Measurements from ENCODE around the gene WDR90. TPM values are rescaled to one million over a fixed set of nuclear protein-coding genes. Genes with fewer than 3 reads are reported as not detected.
"Not testable (repeated sequence)": the region's sequence is repeated elsewhere in the genome, so short reads cannot be mapped to it uniquely, and the experiment has no call there.

WDR90 gene
- total RNA-seq, 2 donors from 2014 or later: 36.1 to 101 TPM

GRCh38 chr16:703406-703805, 54.2 kb downstream of the WDR90 start:
- no peak overlapping the region for H3K27ac Mint-ChIP-seq
- no peaks in the 10 kb centered on the region for H3K9me3 Mint-ChIP-seq
- ATAC-seq (no peak), DNase-seq (ENCODE audit: low spot score in 2 of 2) (no peak)
- no peaks in the 10 kb centered on the region for H3K36me3 Mint-ChIP-seq

- Mint-ChIP-seq H3K36me3 (no peaks in the 10 kb centered on the region), H3K9me3 (no peaks in the 10 kb centered on the region), H3K27ac (no peak overlapping the region)
- DNase-seq (ENCODE audit: low spot score in 2 of 2) (no peak), ATAC-seq (no peak)
These were observed 54.9 kb downstream of the WDR90 start for GRCh38 chr16:704047-704446.

- Mint-ChIP-seq H3K36me3 (no peaks in the 10 kb centered on the region), H3K27ac (no peak overlapping the region), H3K9me3 (no peaks in the 10 kb centered on the region)
- ATAC-seq (no peak), DNase-seq (ENCODE audit: low spot score in 2 of 2) (no peak)
These were observed 55.6 kb downstream of the WDR90 start for GRCh38 chr16:704552-705380.

DNA sequence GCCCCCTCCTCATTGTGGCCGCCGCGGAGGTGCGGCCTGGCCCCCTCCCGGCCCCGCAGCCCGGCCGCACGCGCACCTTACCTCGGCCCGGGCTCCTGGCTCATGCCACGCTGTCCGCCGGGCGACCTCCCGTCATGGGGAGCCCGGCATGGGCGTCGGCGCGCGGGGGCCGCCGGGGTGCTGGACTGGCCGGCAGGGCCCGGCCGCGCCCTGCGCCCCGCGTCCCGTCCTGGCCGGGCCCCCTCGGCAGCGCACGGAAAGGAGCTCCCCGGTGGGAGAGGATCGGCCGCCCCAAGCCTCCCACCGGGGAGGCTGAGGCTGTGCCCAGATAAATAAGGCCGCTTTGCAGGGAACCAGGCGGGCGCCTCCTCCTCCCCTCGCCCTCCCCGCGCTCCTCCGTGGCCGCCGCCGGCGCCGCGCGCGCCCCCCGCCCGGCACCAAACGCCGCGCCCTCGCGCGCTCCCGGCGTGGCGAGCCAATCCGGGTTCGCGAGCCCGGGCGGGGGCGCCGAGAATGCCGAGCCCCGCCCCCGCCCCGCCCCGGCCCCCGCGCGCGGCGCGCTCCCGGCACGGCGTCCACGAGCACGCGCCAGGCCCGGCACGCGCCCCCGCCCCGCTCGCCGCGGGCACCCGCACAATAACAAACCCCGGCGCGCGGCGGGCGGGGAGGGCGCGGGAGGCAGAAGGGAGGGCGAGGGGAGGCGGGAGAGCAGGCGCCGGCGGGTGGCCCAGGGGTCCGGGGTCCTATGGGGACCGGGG, 56.4 kb downstream of the WDR90 start, which contains the start of gene FBXL16:
Gene FBXL16 (minus strand): TSS at position 371 of the 758 bp plus-strand sequence. CDS start 8,396 bp downstream, outside the sequence.
- H3K27ac Mint-ChIP-seq: no peak within 1 kb of the TSS
- ATAC-seq: no peak
- H3K9me3 Mint-ChIP-seq: no peaks in the 10 kb centered on the region
- no peak for DNase-seq (ENCODE audit: low spot score in 2 of 2)
- no peaks in the 10 kb centered on the region for H3K36me3 Mint-ChIP-seq

- H3K9me3 Mint-ChIP-seq: no peaks in the 10 kb centered on the region
- ATAC-seq: no peak
- H3K36me3 Mint-ChIP-seq: no peaks in the 10 kb centered on the region
- no peak for DNase-seq (ENCODE audit: low spot score in 2 of 2)
- H3K27ac Mint-ChIP-seq: no peak overlapping the region
These were observed 57.3 kb downstream of the WDR90 start for GRCh38 chr16:706189-707061.

- Mint-ChIP-seq H3K27ac (no peak overlapping the region), H3K36me3 (no peaks in the 10 kb centered on the region), H3K9me3 (no peaks in the 10 kb centered on the region)
- ATAC-seq (no peak), DNase-seq (ENCODE audit: low spot score in 2 of 2) (no peak)
These were observed 57.9 kb downstream of the WDR90 start for GRCh38 chr16:707062-707538.

DNA sequence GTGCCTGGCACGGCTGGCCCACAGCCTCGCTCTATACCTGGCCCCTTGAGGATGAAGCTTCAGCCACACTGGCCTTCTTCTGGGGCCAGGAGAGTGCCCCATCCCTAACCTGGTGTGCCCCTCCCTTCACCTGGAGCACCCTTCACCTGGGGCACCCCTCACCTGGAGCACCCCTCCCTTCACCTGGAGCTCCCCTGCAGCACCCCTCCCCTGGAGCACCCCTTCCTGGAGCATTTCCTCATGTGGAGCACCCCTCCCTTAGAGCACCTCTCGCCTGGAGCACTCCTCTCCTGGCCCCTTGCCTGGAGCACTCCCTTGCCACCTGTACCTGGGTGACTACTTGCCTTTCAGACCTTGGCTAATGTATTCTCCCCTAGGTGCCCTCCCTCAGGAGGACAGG, 58.9 kb downstream of the WDR90 start:
- DNase-seq (ENCODE audit: low spot score in 2 of 2): no peak
- H3K9me3 Mint-ChIP-seq: no peaks in the 10 kb centered on the region

DNA sequence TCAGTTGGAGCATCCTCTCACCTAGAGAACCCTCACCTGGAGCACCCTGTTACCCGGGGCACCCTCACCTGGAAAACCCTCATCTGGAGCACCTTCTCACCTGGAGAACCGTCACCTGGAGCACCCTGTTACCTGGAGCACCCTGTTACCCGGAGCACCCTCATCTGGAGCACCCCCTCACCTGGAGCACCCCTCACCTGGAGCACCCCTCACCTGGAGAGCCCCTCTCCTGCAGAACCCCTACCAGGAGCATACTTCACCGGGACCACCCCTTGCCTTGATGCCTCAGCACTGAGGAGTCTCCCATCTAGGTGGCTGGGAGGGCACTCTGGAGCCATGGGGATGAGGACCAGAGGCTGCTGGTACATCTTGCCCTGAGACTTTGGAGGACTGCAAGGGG, 59.8 kb downstream of the WDR90 start:
- no peak overlapping the region for H3K27ac Mint-ChIP-seq
- DNase-seq (ENCODE audit: low spot score in 2 of 2) (no peak), ATAC-seq (no peak)
- H3K9me3 Mint-ChIP-seq: no peaks in the 10 kb centered on the region
- H3K36me3 Mint-ChIP-seq: no peaks in the 10 kb centered on the region

More for the DNA sequence above, 58.9 kb downstream of the WDR90 start:
- no peak overlapping the region for H3K27ac Mint-ChIP-seq
- no peak for ATAC-seq
- no peaks in the 10 kb centered on the region for H3K36me3 Mint-ChIP-seq

DNA sequence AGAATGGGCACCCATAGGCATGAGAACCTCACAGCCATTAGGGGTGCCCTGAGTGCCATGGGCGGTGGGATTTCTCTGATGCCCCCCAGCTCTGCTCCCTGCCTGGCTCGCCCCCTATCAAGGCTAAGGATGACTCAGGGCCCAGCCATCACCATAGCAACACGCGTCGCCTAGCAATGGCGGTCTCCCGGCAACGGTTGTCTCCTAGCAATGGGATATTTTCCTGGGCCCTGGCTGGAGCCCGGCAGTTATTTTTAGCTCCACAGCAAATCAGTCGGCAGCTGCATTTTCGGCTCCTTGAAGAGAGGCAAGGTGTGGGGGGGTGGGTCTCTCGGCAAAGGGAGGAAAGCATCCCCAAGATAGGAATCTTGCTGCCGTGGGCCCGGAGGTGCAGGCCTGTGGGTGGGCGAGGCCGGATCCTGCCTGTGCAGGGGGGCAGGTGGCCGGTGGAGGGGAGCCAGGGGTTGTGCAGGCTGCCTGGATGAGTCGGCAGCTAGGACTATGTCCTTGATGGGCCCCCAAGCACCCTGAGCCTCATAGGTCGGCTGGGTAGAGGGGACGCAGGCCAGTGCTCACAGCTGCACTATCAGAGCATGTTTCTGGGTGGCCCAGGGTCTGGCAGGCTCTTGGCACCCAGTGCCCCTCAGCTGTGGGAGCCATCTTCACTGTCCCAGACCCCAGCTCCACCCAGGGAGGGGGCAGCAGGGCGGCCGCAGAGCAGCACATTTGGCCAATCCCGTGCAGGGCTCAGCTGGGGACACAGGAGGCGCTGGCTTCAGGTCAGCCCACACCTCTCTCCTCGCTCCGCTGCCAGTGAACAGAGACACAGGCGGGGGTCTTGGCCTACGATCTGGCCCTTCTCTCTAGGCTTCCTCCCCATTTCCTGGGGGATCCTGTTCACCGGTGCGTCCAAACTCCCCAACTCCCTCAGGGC, 60.7 kb downstream of the WDR90 start:
- no peaks in the 10 kb centered on the region for H3K36me3 Mint-ChIP-seq
- no peak overlapping the region for H3K27ac Mint-ChIP-seq
- H3K9me3 Mint-ChIP-seq: no peaks in the 10 kb centered on the region
- ATAC-seq (no peak), DNase-seq (ENCODE audit: low spot score in 2 of 2) (no peak)

- Mint-ChIP-seq H3K36me3 (no peaks in the 10 kb centered on the region), H3K9me3 (no peaks in the 10 kb centered on the region), H3K27ac (no peak overlapping the region)
- ATAC-seq: no peak
- no peak for DNase-seq (ENCODE audit: low spot score in 2 of 2)
These were observed 61.4 kb downstream of the WDR90 start for GRCh38 chr16:710500-711075.

DNA sequence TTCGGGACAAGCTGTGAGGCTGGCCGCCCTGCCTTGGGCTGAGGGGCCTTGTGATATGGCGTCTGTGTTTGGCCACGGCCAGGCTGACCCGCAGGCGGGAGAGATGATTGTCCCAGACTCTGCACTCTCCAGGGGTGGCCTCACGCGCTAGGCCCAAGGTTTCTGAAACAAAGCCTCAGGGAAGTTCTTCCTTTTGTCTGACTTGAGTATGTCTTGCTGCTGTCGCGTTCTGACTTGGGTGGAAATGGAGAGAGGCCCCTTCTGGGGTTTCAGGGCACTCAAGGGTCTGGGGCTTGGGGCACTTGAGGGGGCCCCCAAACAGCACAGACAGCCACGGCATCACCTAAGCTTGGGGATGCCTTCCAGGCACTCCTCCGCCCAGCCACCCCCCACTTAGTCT, 61.9 kb downstream of the WDR90 start:
- DNase-seq (ENCODE audit: low spot score in 2 of 2): no peak
- H3K36me3 Mint-ChIP-seq: no peaks in the 10 kb centered on the region
- no peak overlapping the region for H3K27ac Mint-ChIP-seq
- ATAC-seq: no peak
- H3K9me3 Mint-ChIP-seq: no peaks in the 10 kb centered on the region

DNA sequence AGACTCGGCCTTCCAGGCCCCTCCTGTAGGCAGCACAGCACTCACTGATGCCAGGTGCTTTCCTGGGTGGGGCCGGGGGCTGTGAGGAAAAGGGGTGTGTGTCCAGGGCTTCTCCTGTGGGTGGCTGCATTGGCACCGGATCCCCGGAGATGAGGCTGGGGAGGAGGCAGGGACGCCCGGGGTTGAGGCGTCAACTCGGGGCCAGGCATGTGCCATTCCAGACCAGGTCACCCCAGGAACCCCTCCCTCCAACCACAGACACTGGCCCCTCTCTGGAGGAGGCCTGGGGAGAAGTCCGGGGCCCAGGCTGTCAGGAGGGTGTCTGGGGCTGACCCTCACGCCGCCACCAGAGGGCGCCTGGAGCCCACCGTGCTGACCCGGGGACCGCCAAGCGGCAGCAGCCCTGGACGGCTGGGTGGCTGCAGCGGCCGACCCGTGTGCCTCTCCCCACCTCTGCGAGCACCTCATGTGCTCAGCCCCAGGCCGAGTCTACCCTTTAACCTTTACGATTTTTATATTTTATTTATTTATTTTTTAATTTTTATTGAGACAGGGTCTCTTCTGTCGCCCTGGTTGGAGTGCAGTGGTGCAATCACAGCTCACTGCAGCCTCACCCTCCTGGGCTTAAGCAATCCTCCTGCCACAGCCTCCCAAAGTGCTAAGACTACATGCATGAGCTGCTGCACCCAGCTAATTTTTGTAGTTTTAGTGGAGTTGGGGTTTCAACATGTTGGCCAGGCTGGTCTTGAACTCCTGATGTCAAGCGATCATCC, 62.6 kb downstream of the WDR90 start:
- DNase-seq (ENCODE audit: low spot score in 2 of 2) (peak; percentile 78 to 90), ATAC-seq (peak; percentile 65 to 71)
- Mint-ChIP-seq H3K27ac (no peak overlapping the region), H3K36me3 (no peaks in the 10 kb centered on the region), H3K9me3 (no peaks in the 10 kb centered on the region)

DNA sequence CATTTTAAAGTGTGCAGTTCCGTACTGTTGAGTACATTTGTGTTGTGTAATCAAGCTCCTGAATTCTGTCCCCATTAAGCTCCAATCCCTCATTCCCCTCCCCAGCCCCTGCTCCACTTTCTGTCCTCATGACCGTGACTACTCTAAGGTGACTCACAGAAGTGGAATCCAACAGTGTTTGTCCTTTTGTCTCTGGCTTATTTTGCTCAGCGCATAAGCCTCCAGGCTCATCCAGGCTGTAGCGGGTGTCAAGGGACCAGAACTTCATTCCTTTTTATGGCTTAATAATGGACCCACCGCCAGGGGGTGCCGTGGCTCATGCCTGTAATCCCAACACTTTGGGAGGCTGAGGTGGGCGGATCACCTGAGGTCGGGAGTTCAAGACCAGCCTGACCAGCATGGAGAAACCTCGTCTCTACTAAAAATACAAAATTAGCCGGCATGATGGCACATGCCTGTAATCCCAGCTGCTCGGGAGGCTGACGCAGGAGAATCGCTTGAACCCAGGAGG, 63.6 kb downstream of the WDR90 start:
- H3K36me3 Mint-ChIP-seq, ATAC-seq, H3K9me3 Mint-ChIP-seq, H3K27ac Mint-ChIP-seq: not testable (repeated sequence)
- DNase-seq (ENCODE audit: low spot score in 2 of 2): peak in 1 of 2 donors; percentile 79

GRCh38 chr16:714079-714478, 64.9 kb downstream of the WDR90 start:
- Mint-ChIP-seq H3K36me3 (no peaks in the 10 kb centered on the region), H3K9me3 (no peaks in the 10 kb centered on the region), H3K27ac (no peak overlapping the region)
- no peak for ATAC-seq
- DNase-seq (ENCODE audit: low spot score in 2 of 2): no peak

Data from activated naive CD4-positive, alpha-beta T cell treated with anti-CD3 and anti-CD28 coated beads, Interleukin-2, amount 50 U/mL, for 72 hours (primary cell).